ENCODE measurements around the gene AGL.

- TF ChIP-seq POLR2A (IDR thresholded peaks at IDR 0.05) (no peak), CTCF (IDR thresholded peaks at IDR 0.05) (no peak)
Measured at GRCh38 chr1:99886841-99887240, 36.7 kb downstream of the AGL start.

All from testis (tissue), 2 donors.